Measurements from ENCODE around the gene IVD.

IVD gene

DNA sequence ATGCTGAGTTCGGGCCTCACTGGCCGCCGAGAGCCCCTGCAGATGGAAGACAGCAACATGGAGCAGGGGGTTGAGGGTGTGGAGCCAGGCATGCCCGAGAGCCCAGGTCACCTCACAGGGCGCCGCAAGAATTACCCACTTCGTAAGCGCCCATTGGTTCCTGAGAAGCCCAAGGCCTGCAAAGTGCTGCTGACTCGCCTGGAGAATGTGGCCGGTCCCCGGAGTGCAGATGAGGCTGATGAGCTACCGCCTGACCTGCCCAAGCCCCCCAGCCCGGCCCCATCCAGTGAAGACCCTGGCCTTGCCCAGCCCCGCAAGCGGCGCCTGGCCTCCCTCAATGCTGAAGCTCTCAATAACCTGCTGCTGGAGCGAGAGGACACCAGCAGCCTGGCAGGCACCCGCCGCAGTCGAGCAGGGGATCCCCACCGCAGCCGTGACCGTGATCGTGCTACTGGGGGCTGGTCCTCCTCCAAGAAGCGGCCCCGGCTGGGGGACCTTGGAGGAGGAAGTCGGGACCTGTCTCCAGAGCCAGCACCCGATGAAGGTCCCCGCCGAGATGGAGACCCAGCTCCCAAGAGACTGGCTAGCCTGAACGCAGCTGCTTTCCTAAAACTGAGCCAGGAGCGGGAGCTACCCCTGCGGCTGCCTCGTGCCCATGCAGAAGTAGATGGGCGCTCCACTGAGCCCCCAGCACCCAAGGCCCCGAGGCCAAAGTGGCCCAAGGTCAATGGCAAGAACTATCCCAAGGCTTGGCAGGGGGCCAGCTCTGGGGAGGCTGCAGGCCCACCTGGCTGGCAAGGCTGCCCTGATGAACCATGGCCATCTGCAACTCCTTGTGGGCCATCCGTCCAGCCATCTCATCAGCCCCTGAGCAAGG is 53.1 kb downstream of the IVD start:
- POLR2A ChIA-PET (ENCODE audit: low non-redundant PET) = no interaction called here
- peak overlapping the region; percentile 5 for H3K27ac ChIP-seq
- TF ChIP-seq CTCF (conservative IDR thresholded peaks at IDR 0.05; ENCODE audit: low read depth) = no peak
- CTCF ChIA-PET = no interaction called here
- no peak for DNase-seq (ENCODE audit: low spot score)

DNA sequence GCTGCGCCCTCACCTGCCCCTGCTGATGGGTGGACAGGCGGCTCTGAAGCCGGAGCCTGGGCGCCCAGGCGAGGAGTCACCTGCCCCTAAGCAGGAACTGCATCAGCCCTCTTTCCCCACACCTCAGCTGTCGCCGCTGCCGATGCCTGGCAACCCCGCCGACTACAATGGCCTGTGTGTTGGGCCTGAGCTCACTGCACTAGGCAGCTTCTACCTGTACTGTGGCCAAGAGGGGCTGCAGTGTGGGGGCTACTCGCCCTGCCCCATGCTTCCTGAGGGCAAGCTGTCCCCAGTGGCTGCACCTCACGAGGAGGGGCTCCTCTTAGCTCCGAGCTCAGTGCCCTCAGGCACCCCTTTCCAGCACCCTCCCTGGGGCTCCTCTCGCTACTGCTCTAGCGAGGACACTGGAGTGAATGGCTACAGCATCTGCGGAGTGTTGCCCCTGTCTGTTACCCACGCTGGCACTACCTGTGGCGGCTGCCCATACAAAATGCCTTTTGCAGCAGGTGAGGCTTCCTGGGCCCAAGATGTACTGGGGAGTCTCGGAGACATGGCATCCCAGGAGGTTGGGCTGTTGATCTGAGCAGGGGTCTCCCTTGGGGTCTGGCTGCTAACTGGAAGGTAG is 53.9 kb downstream of the IVD start:
- DNase-seq (ENCODE audit: low spot score) = no peak
- TF ChIP-seq CTCF (conservative IDR thresholded peaks at IDR 0.05; ENCODE audit: low read depth) = no peak
- ChIA-PET CTCF (no interaction called here), POLR2A (ENCODE audit: low non-redundant PET) (no interaction called here)
- H3K27ac ChIP-seq = peak overlapping the region; percentile 5

DNA sequence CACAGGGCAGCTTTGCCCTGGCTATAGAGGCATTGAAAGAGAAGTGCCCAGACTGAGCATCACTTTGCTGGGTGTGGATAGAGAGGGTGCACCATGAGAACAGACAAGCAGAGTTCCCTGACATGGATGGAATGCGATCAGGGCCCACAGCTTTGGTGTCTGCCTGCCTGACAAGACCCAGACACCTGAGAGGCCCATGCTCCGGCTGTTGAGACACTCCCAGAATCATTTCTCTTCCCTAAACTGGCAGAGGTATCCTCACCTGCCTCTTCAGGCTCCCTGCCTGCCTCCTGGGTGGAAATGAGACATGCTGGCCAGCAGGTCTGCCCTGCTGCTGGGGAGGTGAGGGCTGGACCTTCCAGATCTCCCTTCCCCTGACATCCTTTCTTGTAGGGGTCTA is 54.8 kb downstream of the IVD start:
- ChIA-PET POLR2A (ENCODE audit: low non-redundant PET) (no interaction called here), CTCF (no interaction called here)
- no peak for TF ChIP-seq CTCF (conservative IDR thresholded peaks at IDR 0.05; ENCODE audit: low read depth)

GRCh38 chr15:40461958-40462357 is 56.4 kb downstream of the IVD start:
- ChIA-PET CTCF (interaction anchor here (0.5 kb wide), 1 partner anchor 140 kb away, joined by 3 read pairs; no protein-coding TSS in a partner anchor), POLR2A (ENCODE audit: low non-redundant PET) (no interaction called here)
- H3K27ac ChIP-seq = 0 out of 2 replicates have a peak overlapping the region, but pooled peaks have one; percentile 2
- DNase-seq (ENCODE audit: low spot score) = no peak
- no peak for TF ChIP-seq CTCF (conservative IDR thresholded peaks at IDR 0.05; ENCODE audit: low read depth)

More for the DNA sequence above, 54.8 kb downstream of the IVD start:
- no peak for DNase-seq (ENCODE audit: low spot score)
- peak overlapping the region; percentile 9; the same call in 1 of the 2 replicates for H3K27ac ChIP-seq

DNA sequence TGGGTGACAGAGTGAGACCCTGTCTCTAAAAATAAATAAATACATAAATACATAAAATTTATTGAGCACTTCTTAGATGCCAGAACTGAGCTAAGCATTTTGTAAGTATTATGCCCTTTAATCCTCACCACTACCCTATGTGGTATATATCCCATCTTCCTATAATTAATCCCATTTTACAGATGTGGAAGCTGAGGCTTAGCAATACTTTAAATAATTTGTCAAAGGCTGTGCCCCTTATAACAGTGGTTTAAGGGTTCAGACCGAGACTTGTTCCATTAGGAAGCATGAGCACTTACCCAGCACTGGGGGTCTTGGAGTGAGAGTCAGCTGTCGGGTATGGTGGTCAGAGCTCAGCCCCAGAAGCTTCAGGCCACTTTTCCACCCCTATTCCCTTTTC is 57.7 kb downstream of the IVD start:
- TF ChIP-seq CTCF (conservative IDR thresholded peaks at IDR 0.05; ENCODE audit: low read depth) = no peak
- DNase-seq (ENCODE audit: low spot score) = no peak
- ChIA-PET POLR2A (ENCODE audit: low non-redundant PET) (no interaction called here), CTCF (interaction anchor here (0.6 kb wide), 1 partner anchor 236 kb away, joined by 3 read pairs; no protein-coding TSS in a partner anchor)
- H3K27ac ChIP-seq = no peak overlapping the region

DNA sequence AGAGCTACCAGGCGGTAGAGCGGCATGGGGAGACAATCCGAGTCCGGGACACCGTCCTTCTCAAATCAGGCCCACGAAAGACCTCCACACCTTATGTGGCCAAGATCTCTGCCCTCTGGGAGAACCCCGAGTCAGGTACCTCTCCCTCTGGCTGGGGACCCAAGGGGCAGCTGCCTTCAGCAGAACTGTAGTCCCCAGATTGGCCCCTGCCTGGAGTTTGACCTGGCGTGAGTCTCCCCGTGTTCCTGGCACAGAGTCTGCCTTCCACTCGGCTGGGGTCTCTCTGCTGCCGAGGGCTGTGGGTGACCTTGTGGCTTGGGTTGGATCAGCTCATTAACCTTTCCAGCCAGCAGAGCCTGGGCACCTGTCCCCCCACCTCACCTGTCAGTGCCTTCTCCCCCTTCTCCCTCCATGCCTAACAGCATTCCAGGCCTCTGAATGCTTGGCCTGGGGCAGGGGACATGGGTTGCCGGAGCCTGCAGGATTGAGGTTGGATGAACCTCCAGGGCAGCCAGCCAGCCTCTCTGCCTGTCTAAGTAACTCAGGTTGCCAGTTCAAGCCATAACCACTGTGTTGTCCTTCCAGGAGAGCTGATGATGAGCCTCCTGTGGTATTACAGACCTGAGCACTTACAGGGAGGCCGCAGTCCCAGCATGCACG is 58.4 kb downstream of the IVD start:
- TF ChIP-seq CTCF (conservative IDR thresholded peaks at IDR 0.05; ENCODE audit: low read depth) = no peak
- DNase-seq (ENCODE audit: low spot score) = peak; percentile 59
- no peak overlapping the region for H3K27ac ChIP-seq
- ChIA-PET POLR2A (ENCODE audit: low non-redundant PET) (no interaction called here), CTCF (no interaction called here)
